AG04449 (cell line): ENCODE results near the gene PRDM2.

Experiments used
- CTCF ChIA-PET: fragments of 350-600 bp; formaldehyde crosslinking; extraction: SDS; loops from one replicate; lab custom pipeline; 2021; ENCODE audit warnings: antibody characterized with exemption; lab: Yijun Ruan, JAX
- POLR2A ChIA-PET: fragments of 400-600, 350-600 bp; formaldehyde crosslinking; extraction: SDS; loops from one replicate; lab custom pipeline; 2020; ENCODE audit warnings: antibody characterized with exemption, inconsistent platforms; lab: Yijun Ruan, JAX
- DNase-seq: peaks from one replicate; pipeline ENCODE4 v3.0.0-alpha.2; 2010; ENCODE audit warnings: low read depth, low spot score
- H3K4me3 ChIP-seq: 2 replicates; pipeline ENCODE4 v1.5.1; 2011; ENCODE audit warnings: low read depth, mild to moderate bottlenecking, control low read depth, low read length
- CTCF ChIP-seq: IDR thresholded peaks from one replicate; pipeline ENCODE4 v1.5.1; 2011; ENCODE audit warnings: mild to moderate bottlenecking, moderate library complexity, low read length, control low read depth, inconsistent platforms; ENCODE audit not compliant: insufficient read depth; ENCODE audit errors: missing control alignments

The PRDM2 gene

DNA sequence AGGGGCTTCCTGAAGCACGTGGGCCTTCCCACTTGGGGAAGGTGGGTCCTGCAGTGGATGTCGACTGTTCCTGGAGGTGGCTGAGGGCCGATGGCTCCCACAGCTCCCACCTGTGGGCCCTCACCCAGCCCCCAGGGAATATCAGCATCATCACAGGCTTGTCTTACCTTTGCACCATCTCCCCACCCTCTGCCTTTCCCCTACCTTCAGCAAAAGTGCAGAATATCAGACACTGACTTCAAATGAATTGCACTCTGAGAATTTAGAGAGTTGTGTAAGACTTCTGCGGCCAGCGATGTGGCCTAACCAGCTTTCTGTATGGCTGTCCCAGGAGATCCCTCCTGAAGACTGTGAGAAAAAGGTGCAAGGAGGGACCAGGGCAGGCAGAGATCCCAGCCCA is 105.4 kb downstream of the PRDM2 start:
- DNase-seq: no peak
- POLR2A ChIA-PET: interaction anchor here (1.2 kb wide), 1 partner anchor 57 kb away, joined by 4 read pairs; no protein-coding TSS in a partner anchor
- no peak overlapping the region for H3K4me3 ChIP-seq
- CTCF ChIA-PET: interaction anchor here (0.8 to 1.6 kb wide), 5 partner anchors 8 to 140 kb away, joined by 3 to 8 read pairs (median 4); no protein-coding TSS in a partner anchor
- no peak for TF ChIP-seq CTCF

GRCh38 chr1:13806108-13806507 is 106.1 kb downstream of the PRDM2 start:
- ChIA-PET CTCF (interaction anchor here (1.3 to 1.6 kb wide), 2 partner anchors 9 to 140 kb away, joined by 5 to 8 read pairs; no protein-coding TSS in a partner anchor), POLR2A (no interaction called here)
- no peak for TF ChIP-seq CTCF
- DNase-seq: no peak
- H3K4me3 ChIP-seq: no peak overlapping the region

DNA sequence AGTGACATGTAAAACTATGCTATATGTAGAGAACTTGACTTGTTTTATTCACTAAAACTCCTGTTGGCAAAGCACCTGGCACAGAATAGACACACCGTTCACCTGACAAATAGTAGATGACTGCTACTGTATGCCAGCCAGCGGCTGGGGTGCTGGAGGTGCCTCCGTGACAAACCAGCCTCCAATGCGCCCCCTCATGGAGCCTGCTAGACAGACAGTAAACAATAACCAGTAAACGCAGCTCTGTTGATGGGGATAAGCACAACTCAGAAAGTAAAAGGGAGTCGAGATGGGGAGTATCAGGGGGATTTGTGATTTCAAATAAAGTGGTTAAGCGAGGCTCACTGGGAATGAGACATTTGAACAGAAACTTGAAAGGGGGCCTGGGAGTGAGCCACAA is 107.2 kb downstream of the PRDM2 start:
- no peak overlapping the region for H3K4me3 ChIP-seq
- peak; percentile 55 for TF ChIP-seq CTCF
- POLR2A ChIA-PET: no interaction called here
- CTCF ChIA-PET: interaction anchor here (1.0 to 1.9 kb wide), 3 partner anchors 51 to 142 kb away, joined by 3 to 5 read pairs (median 3); no protein-coding TSS in a partner anchor
- DNase-seq: no peak

GRCh38 chr1:13808729-13809131 is 108.7 kb downstream of the PRDM2 start:
- POLR2A ChIA-PET: no interaction called here

DNA sequence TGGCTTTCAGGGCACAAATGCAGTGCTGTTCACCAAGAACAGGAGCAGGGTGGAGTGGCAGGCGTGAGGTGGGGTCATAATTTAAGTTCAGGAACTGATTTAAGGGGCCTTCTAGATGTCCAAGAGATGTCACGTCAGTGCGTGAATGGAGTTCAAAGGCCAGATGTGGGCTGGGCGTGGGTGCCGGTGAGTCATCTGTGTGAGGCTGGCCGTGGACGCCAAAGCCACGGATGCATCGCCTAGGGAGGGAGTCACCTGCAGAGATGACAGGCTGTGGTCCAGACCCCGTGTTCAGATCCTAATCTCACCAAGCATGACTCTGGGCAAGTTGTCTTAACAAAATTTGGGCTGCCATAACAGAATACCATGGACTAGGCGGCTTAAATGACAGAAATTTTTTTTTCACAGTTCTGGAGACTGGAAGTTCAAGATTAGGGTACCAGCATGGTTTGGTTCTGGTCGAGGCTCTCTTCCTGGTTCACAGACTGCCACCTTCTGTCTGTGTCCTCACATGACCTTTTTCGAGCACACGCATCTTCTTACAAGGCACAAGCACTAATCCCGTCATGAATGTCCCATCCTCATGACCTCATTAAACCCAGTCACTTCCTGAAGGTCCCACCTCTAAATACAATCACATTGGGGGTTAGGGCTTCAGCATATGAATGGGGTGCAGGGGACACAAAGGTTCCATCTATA is 109.6 kb downstream of the PRDM2 start:
- TF ChIP-seq CTCF: no peak
- no peak for DNase-seq
- CTCF ChIA-PET: interaction anchor here (1.0 to 2.6 kb wide), 4 partner anchors 54 to 144 kb away, joined by 3 to 13 read pairs (median 5); no protein-coding TSS in a partner anchor
- H3K4me3 ChIP-seq: no peak overlapping the region
- POLR2A ChIA-PET: no interaction called here

More at GRCh38 chr1:13808729-13809131, 108.7 kb downstream of the PRDM2 start:
- no peak for DNase-seq
- no peak overlapping the region for H3K4me3 ChIP-seq
- TF ChIP-seq CTCF: no peak
- CTCF ChIA-PET: interaction anchor here (0.8 to 1.9 kb wide), 6 partner anchors 10 to 142 kb away, joined by 3 to 6 read pairs (median 4); no protein-coding TSS in a partner anchor
